GM10847 (cell line): ENCODE measurements around the gene OTULINL.

ENCODE experiments used
- POLR2A ChIP-seq: IDR thresholded peaks from 2 replicates; pipeline ENCODE4 v1.6.1; 2011; ENCODE audit not compliant: insufficient read length; ENCODE audit errors: extremely low read depth

The OTULINL gene

DNA sequence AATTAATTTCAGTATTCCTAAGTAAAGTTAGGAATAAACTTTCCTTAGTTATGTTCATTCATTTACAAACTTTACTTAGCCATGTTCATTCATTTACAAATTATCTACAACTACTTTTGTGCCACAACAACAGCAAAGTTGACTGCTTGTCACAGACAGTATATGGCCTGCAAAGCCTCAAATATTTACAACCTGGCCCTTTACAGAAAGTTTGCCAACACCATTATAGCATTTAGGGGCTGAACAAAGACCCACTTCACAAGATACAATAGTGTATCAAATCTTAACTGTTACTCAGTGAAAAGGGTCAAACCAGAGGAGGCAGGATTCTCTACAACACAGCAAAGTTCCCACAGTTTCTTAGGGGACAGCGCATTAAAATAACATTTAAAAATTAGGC, 9.7 kb upstream of the OTULINL start:
- TF ChIP-seq POLR2A = no peak

DNA sequence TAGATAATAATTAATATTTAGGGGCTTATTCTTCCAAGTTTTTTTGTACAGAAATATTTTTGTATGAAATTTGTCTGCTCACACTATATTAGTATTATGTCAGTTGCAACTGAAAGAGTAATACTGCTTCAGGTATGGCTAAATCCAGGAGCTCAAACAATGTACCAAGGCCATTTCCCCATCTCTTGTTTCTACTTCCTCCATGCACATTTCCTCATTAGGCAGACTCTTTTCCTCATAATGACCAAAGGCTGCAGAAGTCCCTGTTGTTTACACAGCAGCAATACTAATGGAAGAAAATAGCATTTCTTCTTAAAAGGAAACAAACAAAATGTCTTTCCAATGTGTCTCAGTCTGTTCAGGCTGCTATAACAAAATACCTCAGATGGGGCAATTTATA, 9.2 kb upstream of the OTULINL start:
- TF ChIP-seq POLR2A = no peak

DNA sequence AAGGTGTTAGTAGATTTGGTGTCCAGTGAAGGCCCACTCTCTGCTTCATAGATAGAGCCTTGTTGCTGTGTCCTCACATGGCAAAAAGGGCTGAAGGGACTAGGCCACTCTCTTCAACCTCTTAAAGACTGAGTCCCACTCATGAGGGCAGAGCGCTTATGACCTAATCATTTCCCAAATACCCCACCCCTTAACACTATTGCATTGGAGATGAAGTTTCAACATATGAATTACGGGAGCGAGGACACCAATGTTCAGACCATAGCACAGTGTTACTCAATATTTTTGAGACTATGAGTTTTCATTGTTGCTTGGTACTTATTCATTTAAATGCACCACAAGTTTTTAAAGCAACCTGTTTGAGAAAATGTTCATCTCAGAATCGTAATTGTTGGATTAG, 8.8 kb upstream of the OTULINL start:
- no peak for TF ChIP-seq POLR2A

DNA sequence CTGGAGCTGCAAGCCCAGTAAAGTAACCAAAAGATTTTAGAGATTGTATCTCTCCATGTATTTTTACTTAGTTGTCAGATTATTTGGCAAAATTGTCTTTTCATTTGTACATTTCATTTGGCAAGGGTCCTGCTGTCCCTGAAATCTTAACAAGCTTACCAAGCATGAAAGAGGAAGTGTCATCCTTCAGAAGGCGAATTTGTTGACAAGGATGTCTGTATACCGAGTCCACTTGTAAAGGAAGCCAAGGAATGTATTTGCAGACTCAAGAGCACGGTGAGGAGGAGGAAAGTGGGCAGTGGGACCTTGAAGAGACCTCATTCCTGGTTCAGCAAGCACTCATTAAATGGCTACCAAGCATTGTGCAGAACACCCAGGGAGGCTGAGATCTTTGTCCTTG, 7.5 kb upstream of the OTULINL start:
- TF ChIP-seq POLR2A = no peak

DNA sequence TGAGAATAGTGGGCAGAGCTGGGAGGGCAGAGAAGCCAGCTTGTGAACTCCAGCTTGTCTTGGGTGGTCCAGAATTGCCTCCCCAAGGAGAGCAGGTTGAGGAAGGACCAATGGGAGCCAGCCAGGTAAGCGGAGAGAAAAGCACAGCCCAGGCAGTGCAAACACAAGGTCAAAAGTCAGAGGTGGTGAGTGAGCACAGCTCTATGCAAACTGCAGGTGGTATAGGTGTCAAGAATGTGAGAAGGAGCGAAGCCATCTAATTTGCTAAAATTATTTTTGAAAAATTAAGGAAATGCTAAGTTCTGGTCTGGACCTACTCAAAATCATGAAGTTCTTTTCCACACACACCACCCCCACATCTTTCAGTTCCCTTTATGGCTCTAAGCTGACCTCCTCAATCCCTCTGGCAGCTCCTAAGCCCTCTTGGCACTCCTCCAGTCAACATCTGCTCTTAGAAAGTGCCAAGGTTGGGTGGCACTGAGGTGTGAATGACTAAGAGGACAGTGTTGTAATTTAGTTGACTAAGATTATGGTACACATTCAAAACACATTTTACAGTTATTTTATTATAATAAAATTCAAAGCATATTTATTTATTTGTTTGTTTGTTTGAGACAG, 6.6 kb upstream of the OTULINL start:
- TF ChIP-seq POLR2A = no peak

DNA sequence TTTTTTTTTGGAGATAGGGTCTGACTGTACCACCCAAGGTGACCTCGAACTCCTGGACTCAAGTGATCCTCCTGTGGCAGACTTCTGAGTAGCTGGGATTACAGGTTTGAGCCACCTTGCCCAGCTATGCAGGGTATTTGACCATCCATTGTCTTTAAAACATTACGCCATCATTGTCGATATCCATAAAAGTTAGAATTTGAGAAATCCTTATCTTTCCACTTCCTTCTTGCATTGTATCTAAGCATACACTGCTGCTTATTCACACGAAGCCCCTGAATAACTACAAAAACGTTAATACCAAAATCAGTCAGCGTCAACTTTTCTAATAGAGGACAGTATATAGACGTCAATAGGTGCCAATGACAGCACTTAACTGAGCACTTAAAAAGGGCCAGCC, 5.4 kb upstream of the OTULINL start:
- TF ChIP-seq POLR2A = no peak

DNA sequence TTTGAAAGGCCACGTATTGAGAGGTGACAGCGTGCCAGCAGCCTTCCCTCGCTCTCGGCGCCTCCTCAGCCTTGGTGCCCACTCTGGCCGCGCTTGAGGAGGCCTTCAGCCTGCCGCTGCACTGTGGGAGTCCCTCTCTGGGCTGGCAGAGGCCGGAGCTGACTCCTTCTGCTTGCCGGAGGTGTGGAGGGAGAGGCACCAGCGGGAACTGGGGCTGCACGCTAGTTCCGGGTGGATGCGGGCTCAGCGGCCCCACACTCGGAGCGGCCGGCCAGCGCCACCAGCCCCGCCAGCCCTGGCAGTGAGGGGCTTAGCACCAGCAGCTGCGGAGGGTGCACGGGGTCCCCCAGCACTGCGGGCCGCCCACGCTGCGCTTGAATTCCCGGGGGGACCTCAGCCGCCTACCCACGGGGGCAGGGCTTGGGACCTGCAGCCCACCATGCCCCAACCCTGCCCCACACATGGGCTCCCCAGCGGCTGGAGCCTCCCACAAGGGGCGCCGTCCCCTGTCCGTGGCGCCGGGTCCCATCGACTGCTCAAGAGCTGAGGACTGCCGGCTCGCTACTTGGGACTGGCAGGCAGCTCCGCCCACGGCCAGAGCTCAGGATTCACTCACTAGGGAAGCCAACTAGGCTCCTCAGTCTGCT, 4.4 kb upstream of the OTULINL start:
- TF ChIP-seq POLR2A = no peak

DNA sequence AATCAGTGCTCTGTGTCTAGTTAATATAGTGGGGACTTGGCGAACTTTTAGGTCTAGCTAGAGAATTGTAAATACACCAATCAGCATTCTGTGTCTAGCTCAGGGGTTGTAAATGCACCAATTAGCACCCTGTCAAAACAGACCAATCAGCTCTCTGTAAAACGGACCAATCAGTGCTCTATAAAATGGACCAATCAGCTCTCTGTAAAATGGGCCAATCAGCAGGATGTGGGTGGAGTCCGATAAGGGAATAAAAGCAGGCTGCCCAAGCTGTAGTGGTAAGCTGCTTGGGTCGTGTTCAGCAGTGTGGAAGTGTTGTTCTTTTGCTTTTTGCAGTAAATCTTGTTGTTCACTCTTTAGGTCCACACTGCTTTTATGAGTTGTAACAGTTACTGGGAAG, 3.6 kb upstream of the OTULINL start:
- no peak for TF ChIP-seq POLR2A

DNA sequence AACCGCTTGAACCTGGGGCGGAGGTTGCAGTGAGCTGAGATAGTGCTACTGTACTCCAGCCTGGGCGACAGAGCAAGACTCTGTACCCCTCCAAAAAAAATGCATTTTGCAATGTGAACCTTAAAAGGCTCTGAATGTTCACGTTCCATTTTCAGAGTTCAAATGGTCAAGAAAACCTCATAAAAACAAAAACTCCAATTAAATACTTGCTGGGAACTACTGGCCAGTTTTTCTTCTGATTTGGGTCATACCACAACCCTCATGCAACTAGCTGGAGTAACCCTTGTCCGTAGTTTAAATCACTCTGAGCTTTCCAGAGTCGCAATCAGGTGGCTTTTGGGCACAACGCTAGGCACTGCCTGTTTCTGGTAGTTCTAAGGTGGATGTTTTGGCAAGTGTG, 2.3 kb upstream of the OTULINL start:
- TF ChIP-seq POLR2A = no peak

DNA sequence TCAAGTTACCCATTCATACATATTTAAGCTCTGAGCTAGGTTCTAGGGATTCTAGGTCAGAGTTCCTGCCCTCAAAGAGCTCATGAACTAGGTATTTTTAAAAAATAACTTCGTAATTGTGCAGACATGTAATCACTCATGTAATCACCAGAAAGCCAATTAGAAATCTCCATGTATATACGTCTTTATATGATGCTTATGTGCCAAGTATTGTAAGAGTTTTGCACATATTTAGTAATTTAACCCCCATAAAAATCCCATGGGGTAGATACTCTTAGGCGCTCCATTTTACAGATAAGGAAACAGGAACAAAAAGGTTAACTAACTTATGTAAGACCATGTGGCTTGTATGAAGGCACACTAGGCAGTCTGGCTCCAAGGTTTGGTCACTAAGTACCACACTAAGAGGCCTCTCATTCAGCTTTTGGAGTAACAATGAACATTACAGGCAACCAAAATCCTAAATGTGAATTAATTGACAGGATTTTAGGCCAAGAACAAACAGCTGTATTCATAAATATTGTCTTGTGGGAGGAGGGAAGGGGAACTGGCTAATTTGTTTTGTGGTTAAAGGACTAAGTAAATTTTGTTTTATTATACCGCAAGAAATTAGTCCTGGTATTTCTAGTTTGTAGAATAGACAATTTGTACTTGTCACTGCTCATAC, 1.7 kb upstream of the OTULINL start:
- TF ChIP-seq POLR2A = no peak

DNA sequence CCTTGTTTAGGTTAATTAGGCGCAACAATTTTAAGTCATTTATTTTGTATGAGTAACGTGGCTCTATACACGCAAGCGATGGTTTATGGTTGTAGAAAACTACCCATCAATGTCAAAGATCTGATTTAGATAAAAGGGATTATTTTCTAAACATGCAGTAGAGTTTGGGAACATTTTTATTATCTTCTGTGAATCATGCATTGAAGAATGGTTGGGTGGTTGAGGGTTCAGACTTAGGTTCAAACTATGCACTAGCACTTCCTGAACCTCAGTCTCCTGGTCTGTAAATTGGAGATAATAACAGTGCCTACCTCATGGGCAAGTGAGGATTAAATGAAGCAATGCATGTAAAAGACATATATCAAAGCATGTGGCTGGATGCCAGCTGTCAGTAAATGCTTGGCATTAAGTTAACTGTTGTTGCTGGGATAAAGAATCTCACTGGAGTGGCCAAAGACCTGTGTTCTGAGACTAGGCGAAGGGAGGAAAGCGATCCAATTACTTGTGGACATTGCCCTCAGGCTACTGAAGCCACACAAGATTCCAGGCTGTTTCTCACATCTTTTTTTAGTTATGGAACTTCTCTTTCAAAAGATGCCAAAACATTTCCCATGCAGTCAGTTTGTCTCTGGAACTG, 1.1 kb upstream of the OTULINL start:
- no peak for TF ChIP-seq POLR2A

DNA sequence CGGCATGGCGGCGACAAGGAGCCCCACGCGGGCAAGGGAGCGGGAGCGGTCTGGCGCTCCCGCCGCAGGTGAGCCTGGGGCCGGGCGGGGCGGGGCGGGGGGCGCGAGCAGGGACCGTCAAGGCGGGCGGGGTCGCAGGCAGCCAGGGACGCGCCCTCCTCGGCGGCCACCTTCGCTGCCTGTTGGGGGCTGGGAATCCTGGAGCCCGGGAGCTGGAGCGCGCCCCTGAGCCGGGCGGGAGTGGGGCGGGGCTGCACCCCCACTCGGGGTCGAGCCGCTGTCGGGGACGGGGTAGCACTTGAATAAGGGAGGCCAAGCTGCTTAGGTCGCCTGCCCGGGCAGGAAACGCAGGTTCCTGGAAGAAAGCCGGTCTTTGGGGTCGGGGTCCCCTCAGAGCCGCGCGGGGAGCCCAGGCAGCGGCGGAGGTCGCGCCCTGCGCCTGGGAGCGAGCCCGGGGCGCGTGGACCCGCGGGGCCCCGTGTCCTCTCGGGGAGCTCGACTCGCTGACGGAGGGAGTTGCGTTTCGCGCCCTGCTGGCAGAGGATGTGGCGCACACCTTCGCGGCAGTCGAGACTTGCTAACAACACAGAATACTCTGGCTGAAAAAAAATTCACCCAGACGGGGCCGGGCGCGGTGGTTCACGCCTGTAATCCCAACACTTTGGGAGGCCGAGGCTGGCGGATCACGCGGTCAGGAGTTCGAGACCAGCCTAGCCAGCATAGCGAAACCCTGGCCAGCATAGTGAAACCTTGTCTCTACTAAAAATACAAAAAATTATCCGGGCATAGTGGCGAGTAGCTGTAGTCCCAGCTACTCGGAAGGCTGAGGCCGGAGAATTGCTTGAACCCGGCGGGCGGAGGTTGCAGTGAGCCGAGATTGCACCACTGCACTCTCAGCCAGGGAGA, 552 bp downstream of the OTULINL start:
- TF ChIP-seq POLR2A = no peak

DNA sequence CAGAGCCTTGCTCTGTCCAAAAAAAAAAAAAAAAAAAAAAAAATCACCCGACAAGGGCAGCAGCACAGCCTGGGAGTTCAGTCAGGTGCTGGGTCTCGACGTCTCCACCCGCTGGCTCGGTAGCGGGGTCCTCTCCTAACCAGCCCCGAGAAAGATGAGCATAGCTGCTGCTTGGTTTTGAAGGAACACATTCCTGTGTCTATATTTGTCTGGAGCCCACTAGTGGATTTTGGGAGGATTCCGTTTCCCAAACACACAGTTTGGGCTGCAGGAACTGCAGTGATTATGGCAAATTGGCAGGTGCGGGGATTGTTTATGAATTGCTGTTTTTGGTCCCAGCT, 1.2 kb downstream of the OTULINL start:
- TF ChIP-seq POLR2A = no peak

DNA sequence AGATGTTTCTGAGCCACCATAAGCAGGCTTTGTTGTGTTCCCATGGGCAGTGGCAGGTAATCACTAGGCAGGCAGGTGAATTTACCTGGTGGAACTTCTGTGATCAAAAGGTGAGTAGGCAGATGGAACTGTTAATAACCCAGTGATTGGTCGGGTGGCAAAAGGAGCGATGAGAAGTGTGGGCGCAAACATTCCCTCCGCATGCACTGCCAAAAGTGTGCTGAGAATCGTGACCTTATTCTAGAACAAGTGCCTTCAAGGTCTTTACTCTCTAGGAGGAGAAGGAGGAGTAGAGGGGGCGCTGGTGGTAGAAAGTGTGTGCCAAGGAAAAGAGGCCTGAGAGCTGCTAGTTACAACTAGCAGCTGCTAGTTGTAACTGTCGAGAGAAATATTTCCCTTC, 3.3 kb downstream of the OTULINL start:
- TF ChIP-seq POLR2A = no peak

DNA sequence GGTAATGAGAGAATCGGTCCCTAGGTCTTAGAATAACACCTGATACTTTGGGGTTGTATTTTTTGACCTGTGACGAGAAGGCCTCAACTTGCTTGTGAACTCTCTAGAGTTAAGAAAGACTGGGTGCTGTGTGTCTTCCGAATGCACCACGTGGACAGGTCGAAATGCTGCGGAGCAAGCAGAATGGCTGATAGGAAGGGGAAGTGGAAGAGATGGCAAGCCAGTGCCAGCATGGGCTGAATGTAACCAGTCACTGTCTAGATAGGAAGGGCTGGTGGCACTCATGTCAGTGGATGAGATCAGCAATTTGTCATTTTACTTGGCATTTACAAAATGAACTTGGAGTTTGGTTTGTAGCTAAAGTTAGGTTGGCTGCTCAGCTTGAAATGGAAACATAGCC, 5.6 kb downstream of the OTULINL start:
- no peak for TF ChIP-seq POLR2A
